Heart right ventricle (tissue), 16 donors: ENCODE measurements around the gene INSL3. TPM values are rescaled to one million over a fixed set of nuclear protein-coding genes. Genes with fewer than 3 reads are reported as not detected.

Experiments used
- ATAC-seq, 8 donors: fragments of 200-7000 bp; cut with Tn5 transposase; one replicate each; pipeline ENCODE4 v1.9.1; 2020; ENCODE audit warnings: mild to moderate bottlenecking in 8 of 8, moderate library complexity in 8 of 8, moderate number of reproducible peaks in 1 of 8
- DNase-seq, 2 donors: peaks; one replicate each; pipeline ENCODE4 v3.0.0-alpha.2; 2020
- H3K27ac ChIP-seq, 10 donors: fragments of 200-600 bp; sonication (generic) in 2 of 10; one replicate each; pipeline versions ENCODE4 v1.5.0 to v1.8.0; 2020 to 2022; ENCODE audit warnings: mild to moderate bottlenecking in 3 of 10
- H3K27me3 ChIP-seq, 7 donors: fragments of 200-600 bp; one replicate each; pipeline ENCODE4 v1.8.0; 2021 to 2022; ENCODE audit warnings: mild to moderate bottlenecking in 2 of 7
- H3K36me3 ChIP-seq, 9 donors: fragments of 200-600 bp; sonication (generic) in 1 of 9; one replicate each; pipeline versions ENCODE4 v1.5.0 to v1.8.0; 2020 to 2022; ENCODE audit warnings: mild to moderate bottlenecking in 2 of 9
- H3K4me1 ChIP-seq, 9 donors: fragments of 200-600 bp; sonication (generic) in 1 of 9; one replicate each; pipeline versions ENCODE4 v1.5.0 to v1.8.0; 2020 to 2022; ENCODE audit warnings: mild to moderate bottlenecking in 4 of 9
- H3K4me3 ChIP-seq, 10 donors: fragments of 200-600 bp; sonication (generic) in 2 of 10; one replicate each; pipeline versions ENCODE4 v1.5.0 to v1.8.0; 2020 to 2022; ENCODE audit warnings: mild to moderate bottlenecking in 7 of 10, moderate library complexity in 2 of 10
- H3K9me3 ChIP-seq, 11 donors: fragments of 200-600 bp in 10 of 11; sonication (generic) in 2 of 11; one replicate each; pipeline versions ENCODE4 v1.5.0 to v1.8.0; 2013 to 2022; ENCODE audit warnings: mild to moderate bottlenecking in 2 of 11, control low read depth in 1 of 11, moderate library complexity in 1 of 11
- WGBS, 2 donors: extraction: QIAGEN DNeasy Blood & Tissue Kit; methylation state at CpG; one replicate each; pipeline ENCODE4 v1.1.7; 2013; ENCODE audit warnings: inconsistent platforms in 1 of 2; 5-methylcytosine and 5-hydroxymethylcytosine counted together
- intact Hi-C, 10 donors: fragments of 100-400 bp; cut with DNase I; formaldehyde crosslinking; loops; one replicate each; pipeline versions ENCODE4 v1.11.1 to v1.14.2; 2022
- long read RNA-seq, 3 donors: library from polyadenylated mRNA; unstranded; transcript quantifications; one replicate each; pipeline ENCODE4 v2.0.0, GENCODE V29; 2020 to 2021
- polyA plus RNA-seq, 2 donors: library from polyadenylated mRNA; stranded (reverse); fragments of 200-250 nt; gene quantifications; one replicate each; pipeline ENCODE4 v1.2.3, GENCODE V29; 2013
- total RNA-seq, 10 donors: library from RNA; stranded (reverse); fragmentation: NEBNext Ultra II Directional in 3 of 10; extraction: Animal tissue kit (Norgen Biotek cat#: 25700) in 3 of 10; gene quantifications; one replicate each; pipeline versions ENCODE4 v1.2.1 to v1.2.4, GENCODE V29; 2021 to 2023
- TF ChIP-seq, protein P1 (sequence below), 9 donors: fragments of 200-600 bp; sonication (generic) in 2 of 9; IDR thresholded peaks; one replicate each; pipeline versions ENCODE4 v1.5.0 to v1.8.0; 2021 to 2022; ENCODE audit warnings: antibody characterized with exemption in 9 of 9, mild to moderate bottlenecking in 5 of 9, moderate library complexity in 1 of 9
- donor health status: Arrhythmogenic right ventricular cardiomyopathy.
- donor health status: ischemic (EF 13 %, LVEDD 7.1; RV severe dilation, severe dysfunction).
- donor health status: healthy with polysubstance abuse.
- donor health status: DM: no; HTN: yes; CAD: no.
- donor health status: DM: no; HTN: no; CAD: no.
- donor health status: ischemic (EF 25% LVEDD 6.9; RV normal size, moderate dysfunction).
- donor health status: ischemic (EF 25% LVEDD 5.7; RV mildly dilated, moderate dysfunction).
- donor health status: healthy.
- donor health status: DM: yes; HTN: yes; CAD: no.
- donor health status: Ischemic cardiomyopathy.
- donor health status: ischemic (EF 35%, LVEDD 5.7; RV mildly dilated, moderate dysfunction).
- donor health status: nonischemic (EF 11% LVEDD 7.7; RV severe dilation, severe dysfunction).
- donor health status: DM: yes; HTN: yes; CAD: no.
- donor health status: PGD.
- donor health status: ischemic (EF 29% LVEDD 5.4; RV normal size, mild dysfunction).
- donor health status: nonischemic (EF 23%, LVEDD 6.1; RV moderate dilation, normal function).

Gene INSL3, protein sequence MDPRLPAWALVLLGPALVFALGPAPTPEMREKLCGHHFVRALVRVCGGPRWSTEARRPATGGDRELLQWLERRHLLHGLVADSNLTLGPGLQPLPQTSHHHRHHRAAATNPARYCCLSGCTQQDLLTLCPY
- not detected for total RNA-seq
- polyA plus RNA-seq: under 1 TPM in 1 of 2 donors, not detected in 1; 0.04 TPM
- long read RNA-seq, donor 1: 0 reads
- long read RNA-seq, donor 2: 0 reads
- long read RNA-seq, donor 3: 0 reads

DNA sequence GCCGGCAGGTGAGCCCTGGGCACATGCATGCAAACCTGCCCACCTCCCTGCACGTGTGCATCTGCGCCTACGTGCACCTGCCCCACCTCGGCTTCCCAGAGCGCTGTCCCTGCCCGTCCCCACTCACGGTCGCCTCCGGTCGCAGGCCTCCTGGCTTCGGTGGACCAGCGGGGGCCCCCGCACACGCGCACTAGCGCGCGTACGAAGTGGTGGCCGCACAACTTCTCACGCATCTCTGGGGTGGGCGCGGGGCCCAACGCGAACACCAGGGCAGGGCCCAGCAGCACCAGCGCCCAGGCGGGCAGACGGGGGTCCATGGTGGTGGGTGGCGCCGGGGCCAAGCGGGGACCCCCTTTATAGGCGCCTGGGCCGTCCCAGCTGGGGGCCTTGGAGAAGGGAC is at the start of gene INSL3:
INSL3 (minus strand) TSS at position 330 of the 400 bp plus-strand sequence; CDS start at position 317, 13 bp downstream.
- Histone ChIP-seq H3K9me3 (no peaks in the 10 kb centered on the region), H3K4me1 (no peaks in the 10 kb centered on the region), H3K27me3 (peaks cover 0 to 52% (median 22%) of the 10 kb centered on the region in 7 donors), H3K4me3 (no peak within 1 kb of the TSS), H3K36me3 (peaks cover 0 to 9% (median 0%) of the 10 kb centered on the region in 9 donors), H3K27ac (no peak within 1 kb of the TSS)
- DNase-seq: no peak
- TF ChIP-seq, protein P1, sequence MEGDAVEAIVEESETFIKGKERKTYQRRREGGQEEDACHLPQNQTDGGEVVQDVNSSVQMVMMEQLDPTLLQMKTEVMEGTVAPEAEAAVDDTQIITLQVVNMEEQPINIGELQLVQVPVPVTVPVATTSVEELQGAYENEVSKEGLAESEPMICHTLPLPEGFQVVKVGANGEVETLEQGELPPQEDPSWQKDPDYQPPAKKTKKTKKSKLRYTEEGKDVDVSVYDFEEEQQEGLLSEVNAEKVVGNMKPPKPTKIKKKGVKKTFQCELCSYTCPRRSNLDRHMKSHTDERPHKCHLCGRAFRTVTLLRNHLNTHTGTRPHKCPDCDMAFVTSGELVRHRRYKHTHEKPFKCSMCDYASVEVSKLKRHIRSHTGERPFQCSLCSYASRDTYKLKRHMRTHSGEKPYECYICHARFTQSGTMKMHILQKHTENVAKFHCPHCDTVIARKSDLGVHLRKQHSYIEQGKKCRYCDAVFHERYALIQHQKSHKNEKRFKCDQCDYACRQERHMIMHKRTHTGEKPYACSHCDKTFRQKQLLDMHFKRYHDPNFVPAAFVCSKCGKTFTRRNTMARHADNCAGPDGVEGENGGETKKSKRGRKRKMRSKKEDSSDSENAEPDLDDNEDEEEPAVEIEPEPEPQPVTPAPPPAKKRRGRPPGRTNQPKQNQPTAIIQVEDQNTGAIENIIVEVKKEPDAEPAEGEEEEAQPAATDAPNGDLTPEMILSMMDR (IDR thresholded peaks at IDR 0.05): no peak
- intact Hi-C loops: no loop called here
- 60 to 61% methylated on average over 34 of the region's 34 CpGs for WGBS, 2 donors
- no peak for ATAC-seq

DNA sequence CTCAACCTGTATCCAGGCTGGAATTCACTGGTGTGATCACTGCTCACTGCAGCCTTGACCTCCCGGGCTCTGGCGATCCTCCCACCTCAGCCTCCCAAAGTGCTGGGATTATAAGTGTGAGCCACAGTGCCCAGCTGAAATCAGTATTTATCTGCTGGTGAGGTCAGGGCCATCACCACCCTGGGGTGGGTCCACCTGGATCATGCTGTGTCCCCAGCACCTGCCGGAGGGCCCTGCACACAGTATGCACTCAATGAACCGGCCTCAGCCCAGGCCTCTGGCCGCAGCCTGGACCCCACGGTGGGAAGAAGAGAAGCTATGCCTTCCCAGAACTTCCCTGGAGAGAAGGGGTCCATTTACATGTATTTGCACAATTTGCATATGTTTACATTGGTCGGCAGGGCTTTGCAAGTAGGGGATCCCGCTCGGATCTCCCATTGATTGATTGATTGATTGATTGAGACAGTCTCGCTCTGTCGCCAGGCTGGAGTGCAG is 47.8 kb upstream of the INSL3 start:
- peaks cover 28 to 53% (median 45%) of the 10 kb centered on the region in 7 donors for H3K27me3 ChIP-seq
- DNase-seq: no peak
- WGBS, 2 donors: 38 to 41% methylated on average over 11 of the region's 11 CpGs

DNA sequence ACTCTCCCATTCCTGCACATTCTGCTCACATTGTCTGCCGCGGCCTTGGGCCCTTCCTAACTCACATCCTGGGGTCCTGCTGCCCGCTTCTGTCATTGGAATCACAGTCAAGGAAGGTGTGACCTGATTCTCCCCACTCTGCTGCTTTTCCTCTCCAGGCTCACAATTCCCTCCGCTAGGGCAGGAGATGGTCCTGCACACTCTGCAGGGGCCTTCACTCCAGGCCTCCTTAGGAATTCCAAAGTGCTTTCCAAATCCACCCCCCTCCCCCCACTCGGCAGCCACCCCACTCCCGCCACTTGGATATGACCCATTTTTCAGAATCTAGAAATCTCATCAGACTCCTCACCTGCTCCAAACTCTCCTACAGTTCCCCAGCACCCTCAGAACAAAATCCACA is 47.4 kb upstream of the INSL3 start:
- TF ChIP-seq, protein P1 (IDR thresholded peaks at IDR 0.05): no peak
- 59 to 62% methylated on average over 6 of the region's 6 CpGs for WGBS, 2 donors
- intact Hi-C loops: loop anchor here in 3 of 10 donors (5.0 to 10.0 kb wide), 2 partner anchors 124 to 126 kb away; no protein-coding TSS in a partner anchor
- H3K36me3 ChIP-seq: peaks cover 0 to 26% (median 17%) of the 10 kb centered on the region in 9 donors
- no peak overlapping the region for H3K4me3 ChIP-seq
- peaks cover 0 to 22% (median 15%) of the 10 kb centered on the region in 9 donors for H3K4me1 ChIP-seq
- no peaks in the 10 kb centered on the region for H3K9me3 ChIP-seq
- no peak overlapping the region for H3K27ac ChIP-seq
- peaks cover 23 to 48% (median 40%) of the 10 kb centered on the region in 7 donors for H3K27me3 ChIP-seq
- no peak for DNase-seq
- ATAC-seq: no peak

More for the DNA sequence above, 47.8 kb upstream of the INSL3 start:
- intact Hi-C loops: loop anchor here in 3 of 10 donors (5.0 to 10.0 kb wide), 2 partner anchors 123 to 126 kb away; no protein-coding TSS in a partner anchor
- peaks cover 0 to 21% (median 13%) of the 10 kb centered on the region in 9 donors for H3K36me3 ChIP-seq
- no peak for ATAC-seq
- peaks cover 0 to 25% (median 19%) of the 10 kb centered on the region in 9 donors for H3K4me1 ChIP-seq
- no peak overlapping the region for H3K27ac ChIP-seq
- H3K4me3 ChIP-seq: no peak overlapping the region
- TF ChIP-seq, protein P1 (IDR thresholded peaks at IDR 0.05): no peak
- H3K9me3 ChIP-seq: no peaks in the 10 kb centered on the region

DNA sequence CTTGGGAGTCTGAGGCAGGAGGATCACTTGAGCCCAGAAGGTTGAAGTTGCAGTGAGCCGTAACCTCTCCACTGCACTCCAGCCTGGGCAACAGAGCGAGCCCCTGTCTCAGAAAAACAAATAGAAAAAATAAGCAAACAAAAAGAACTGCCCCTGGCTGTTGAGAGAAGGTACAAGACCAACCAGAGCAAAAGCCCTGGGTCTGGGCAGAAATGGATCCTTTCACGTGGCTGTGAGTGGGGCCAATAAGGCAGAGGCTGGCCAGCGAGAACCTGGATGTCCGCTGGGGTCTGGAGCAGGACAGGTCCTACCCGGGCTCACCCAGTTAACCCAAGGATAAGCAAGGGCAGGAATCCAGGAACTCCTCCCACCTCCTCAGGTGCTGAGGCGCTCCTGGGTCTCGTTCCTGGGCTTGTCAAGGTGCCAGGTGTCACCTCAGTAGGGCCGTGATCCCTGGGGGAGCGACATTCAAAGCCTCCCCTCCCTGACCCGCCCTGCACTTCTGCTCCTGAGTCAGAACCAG is 45.7 kb upstream of the INSL3 start:
- peaks cover 6 to 31% (median 24%) of the 10 kb centered on the region in 7 donors for H3K27me3 ChIP-seq
- no peak overlapping the region for H3K27ac ChIP-seq
- H3K36me3 ChIP-seq: peaks cover 0 to 42% (median 33%) of the 10 kb centered on the region in 9 donors
- no peak overlapping the region for H3K4me3 ChIP-seq
- ATAC-seq (no peak), DNase-seq (no peak)
- TF ChIP-seq, protein P1 (IDR thresholded peaks at IDR 0.05): no peak
- 74 to 77% methylated on average over 11 of the region's 11 CpGs for WGBS, 2 donors
- intact Hi-C loops: loop anchor here in 3 of 10 donors (5.0 to 10.0 kb wide), 2 partner anchors 125 to 128 kb away; no protein-coding TSS in a partner anchor
- peaks cover 0 to 18% (median 8%) of the 10 kb centered on the region in 9 donors for H3K4me1 ChIP-seq
- no peaks in the 10 kb centered on the region for H3K9me3 ChIP-seq
